ENCODE results near the gene GNB5. TPM values are rescaled to one million over a fixed set of nuclear protein-coding genes. Genes with fewer than 3 reads are reported as not detected.
A peak's percentile ranks its signal among the peaks of the same experiment; 100 is the strongest.

Gene GNB5
- total RNA-seq, 2 donors from 2014 or later, result 20.5 to 24.1 TPM

GRCh38 chr15:52218371-52218770 lies 27.2 kb upstream of the GNB5 start:
- no peaks in the 10 kb centered on the region for H3K36me3 Mint-ChIP-seq
- no peak for ATAC-seq
- no peak for DNase-seq (ENCODE audit: low spot score in 2 of 2)
- H3K9me3 Mint-ChIP-seq, result no peaks in the 10 kb centered on the region
- H3K27ac Mint-ChIP-seq, result no peak overlapping the region

DNA sequence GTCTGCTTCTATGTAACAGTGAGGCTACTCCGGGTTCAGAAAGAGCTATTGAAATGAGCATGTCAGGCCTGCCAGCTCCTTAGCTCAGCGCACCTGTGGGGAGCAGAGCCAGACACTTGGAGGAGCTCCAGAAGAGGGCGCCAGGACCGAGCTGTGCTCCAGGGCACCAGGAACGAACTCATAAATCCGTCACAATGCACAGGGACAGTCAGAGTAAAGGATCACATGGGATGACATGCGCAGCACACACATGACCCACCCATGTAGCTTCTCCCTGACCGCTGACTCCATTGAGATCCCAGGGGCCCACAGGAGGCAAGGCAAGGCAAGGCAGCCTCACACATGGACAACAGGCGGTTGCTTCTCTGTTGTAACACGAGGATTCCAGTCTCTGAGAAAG lies 26.0 kb upstream of the GNB5 start:
- Mint-ChIP-seq H3K9me3 (no peaks in the 10 kb centered on the region), H3K36me3 (no peaks in the 10 kb centered on the region), H3K27ac (peak overlapping the region in 1 of 2 donors; percentile 24)
- peak; percentile 39 to 63 for ATAC-seq
- no peak for DNase-seq (ENCODE audit: low spot score in 2 of 2)

GRCh38 chr15:52214553-52214952 lies 23.4 kb upstream of the GNB5 start:
- H3K36me3 Mint-ChIP-seq, result no peaks in the 10 kb centered on the region
- no peak for DNase-seq (ENCODE audit: low spot score in 2 of 2)
- no peaks in the 10 kb centered on the region for H3K9me3 Mint-ChIP-seq
- ATAC-seq, result no peak
- H3K27ac Mint-ChIP-seq, result no peak overlapping the region

DNA sequence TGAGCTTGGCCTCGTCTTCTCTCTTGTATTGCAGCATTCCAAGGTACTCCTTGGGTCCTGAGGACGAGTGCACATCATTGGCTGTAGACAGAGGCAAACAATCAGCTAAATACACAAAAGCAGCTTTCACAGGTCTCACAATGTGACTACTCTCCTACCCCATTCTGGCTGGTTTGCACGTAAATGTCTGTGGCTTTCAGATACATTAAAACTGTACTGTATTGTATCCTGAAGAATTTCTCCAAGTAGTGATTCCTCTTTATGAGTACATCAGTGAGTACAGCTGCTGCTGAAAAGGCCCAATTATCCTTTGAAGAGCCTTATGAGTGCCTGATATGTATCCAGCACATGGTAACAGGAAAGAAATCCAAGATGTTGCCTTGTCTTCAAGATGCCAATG lies 22.0 kb upstream of the GNB5 start:
- DNase-seq (ENCODE audit: low spot score in 2 of 2) (no peak), ATAC-seq (no peak)
- Mint-ChIP-seq H3K36me3 (no peaks in the 10 kb centered on the region), H3K9me3 (no peaks in the 10 kb centered on the region), H3K27ac (no peak overlapping the region)

GRCh38 chr15:52208306-52208946 lies 17.2 kb upstream of the GNB5 start:
- ATAC-seq (peak; percentile 94 to 97), DNase-seq (ENCODE audit: low spot score in 2 of 2) (peak; percentile 62 to 82)
- no peaks in the 10 kb centered on the region for H3K9me3 Mint-ChIP-seq

DNA sequence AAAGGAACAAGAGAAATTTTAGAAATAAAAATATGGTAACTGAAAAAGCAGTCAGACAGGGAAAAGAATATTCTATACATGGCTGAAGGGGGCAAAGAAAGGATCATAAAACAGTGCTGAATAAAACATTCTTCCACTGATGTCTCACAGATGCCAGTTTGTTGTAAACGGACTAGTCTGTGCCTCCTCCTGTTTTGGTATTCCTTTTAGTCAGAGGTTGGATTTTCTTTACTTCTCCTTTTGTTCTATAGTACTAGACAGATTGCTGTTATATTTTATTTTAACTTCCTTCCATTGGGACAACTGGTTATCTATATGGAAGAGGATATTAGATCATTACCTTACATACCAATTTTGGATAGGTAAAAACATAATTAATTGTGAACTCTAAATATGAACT lies 16.0 kb upstream of the GNB5 start:
- H3K27ac Mint-ChIP-seq, result no peak overlapping the region
- ATAC-seq (no peak), DNase-seq (ENCODE audit: low spot score in 2 of 2) (no peak)
- H3K9me3 Mint-ChIP-seq, result no peaks in the 10 kb centered on the region
- H3K36me3 Mint-ChIP-seq, result no peaks in the 10 kb centered on the region

More at GRCh38 chr15:52208306-52208946, 17.2 kb upstream of the GNB5 start:
- Mint-ChIP-seq H3K27ac (peak overlapping the region; percentile 22 to 25), H3K36me3 (no peaks in the 10 kb centered on the region)

DNA sequence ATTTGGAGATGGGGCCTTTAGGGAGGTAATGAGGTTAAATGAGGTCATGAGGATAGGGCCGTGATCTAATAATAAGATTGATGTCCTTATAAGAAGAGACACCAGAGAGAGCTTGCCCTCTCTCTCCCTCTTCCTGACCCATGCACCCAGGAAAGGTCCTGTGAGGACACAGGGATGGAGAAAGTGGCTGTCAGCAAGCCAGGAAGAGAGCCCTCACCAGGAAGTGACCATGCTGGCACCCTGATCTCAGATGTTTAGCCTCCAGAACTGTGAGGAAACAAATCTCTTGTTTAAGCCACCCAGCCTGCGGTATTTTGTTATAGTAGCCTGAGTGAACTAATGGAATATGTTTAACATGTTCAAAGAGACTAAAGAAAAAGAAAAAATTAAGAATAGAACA lies 15.3 kb upstream of the GNB5 start:
- Mint-ChIP-seq H3K27ac (peak overlapping the region in 1 of 2 donors; percentile 39), H3K36me3 (no peaks in the 10 kb centered on the region), H3K9me3 (no peaks in the 10 kb centered on the region)
- no peak for DNase-seq (ENCODE audit: low spot score in 2 of 2)
- ATAC-seq, result no peak

DNA sequence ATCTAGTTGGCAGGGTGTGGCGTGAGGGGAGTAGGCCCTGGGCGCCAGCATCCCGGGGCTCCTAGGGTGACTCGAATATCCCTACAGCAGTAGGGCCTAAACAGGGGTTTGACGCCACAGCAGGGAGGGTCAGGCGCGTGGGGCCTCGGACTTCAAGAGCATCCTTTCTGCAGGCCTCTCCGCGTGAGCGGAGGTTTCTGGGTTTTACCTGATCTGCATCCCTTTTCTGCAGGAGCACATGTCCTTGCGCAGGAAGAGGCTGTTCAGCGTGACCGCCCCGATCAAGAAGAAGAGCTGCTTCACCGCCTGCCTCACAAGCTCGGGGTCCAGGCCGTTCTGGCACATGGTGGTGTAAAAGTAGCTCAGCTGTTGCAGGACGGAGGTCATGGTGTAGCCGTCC lies 13.5 kb upstream of the GNB5 start:
- ATAC-seq, result no peak
- Mint-ChIP-seq H3K36me3 (no peaks in the 10 kb centered on the region), H3K27ac (no peak overlapping the region), H3K9me3 (no peaks in the 10 kb centered on the region)
- no peak for DNase-seq (ENCODE audit: low spot score in 2 of 2)

- H3K27ac Mint-ChIP-seq, result no peak overlapping the region
- DNase-seq (ENCODE audit: low spot score in 2 of 2) (no peak), ATAC-seq (no peak)
- no peaks in the 10 kb centered on the region for H3K9me3 Mint-ChIP-seq
- no peaks in the 10 kb centered on the region for H3K36me3 Mint-ChIP-seq
Measured at GRCh38 chr15:52200831-52201365, 9.7 kb upstream of the GNB5 start.

- Mint-ChIP-seq H3K27ac (no peak overlapping the region), H3K36me3 (no peaks in the 10 kb centered on the region), H3K9me3 (no peaks in the 10 kb centered on the region)
- DNase-seq (ENCODE audit: low spot score in 2 of 2) (no peak), ATAC-seq (no peak)
Measured at GRCh38 chr15:52199271-52199670, 8.1 kb upstream of the GNB5 start.

DNA sequence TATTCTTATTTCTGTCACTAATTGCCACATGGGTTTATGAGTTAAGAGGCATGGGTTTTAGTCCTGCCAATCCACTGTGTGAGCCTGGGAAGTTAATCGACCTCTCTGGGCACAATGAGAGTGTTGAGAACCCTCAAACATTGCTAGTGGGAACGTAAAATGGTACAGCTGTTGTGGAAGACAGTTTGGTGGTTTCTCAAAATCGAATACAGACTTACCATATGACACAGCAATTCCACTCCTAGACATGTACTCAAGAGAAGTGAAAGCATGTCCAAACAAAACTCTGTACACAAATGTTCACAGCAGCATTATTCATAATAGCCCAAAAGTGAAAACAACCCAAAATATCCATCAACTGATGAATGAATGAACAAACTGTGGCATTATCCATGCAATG lies 5.7 kb upstream of the GNB5 start:
- Mint-ChIP-seq H3K27ac (no peak overlapping the region), H3K9me3 (no peaks in the 10 kb centered on the region), H3K36me3 (no peaks in the 10 kb centered on the region)
- DNase-seq (ENCODE audit: low spot score in 2 of 2), result no peak
- ATAC-seq, result no peak

DNA sequence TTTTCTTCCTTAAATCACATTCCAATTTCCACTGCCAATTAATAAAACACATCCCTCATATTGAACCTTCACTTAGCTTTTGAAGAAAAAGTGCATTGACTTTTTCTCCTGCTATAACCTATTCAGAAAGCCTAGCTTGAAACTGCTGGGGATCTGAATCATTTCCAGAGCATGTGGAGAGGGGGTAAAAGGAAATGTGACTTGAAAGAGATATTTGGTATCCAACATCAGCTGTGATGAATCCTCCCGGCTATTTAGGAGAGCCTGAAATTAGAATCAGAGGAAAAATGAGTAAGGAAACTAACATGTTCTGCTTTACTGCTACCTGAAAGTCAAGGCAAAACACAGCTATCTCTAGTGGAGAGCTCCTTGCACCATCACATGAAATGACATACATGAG lies 2.6 kb upstream of the GNB5 start:
- H3K9me3 Mint-ChIP-seq, result no peaks in the 10 kb centered on the region
- no peak overlapping the region for H3K27ac Mint-ChIP-seq
- no peaks in the 10 kb centered on the region for H3K36me3 Mint-ChIP-seq
- DNase-seq (ENCODE audit: low spot score in 2 of 2) (no peak), ATAC-seq (no peak)

DNA sequence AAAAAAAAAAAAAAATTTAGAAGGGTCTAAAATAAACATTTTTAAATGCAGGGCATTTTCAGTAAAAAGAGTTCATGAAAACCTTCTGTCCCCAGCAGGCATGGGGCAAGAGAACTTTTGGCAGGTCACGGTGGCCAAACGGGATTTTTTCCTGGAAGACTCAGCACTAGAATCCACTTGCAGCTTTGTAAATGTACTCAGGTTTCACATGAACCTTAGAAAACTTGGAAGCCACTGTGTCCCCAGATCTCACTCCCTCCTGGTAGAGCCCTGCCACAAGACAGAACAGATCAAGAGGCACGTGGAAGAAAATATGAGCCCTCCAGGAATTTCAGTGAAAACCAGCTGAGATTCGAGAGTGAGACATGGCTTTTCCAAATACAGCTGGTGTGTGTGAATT lies 2.1 kb upstream of the GNB5 start:
- no peak overlapping the region for H3K27ac Mint-ChIP-seq
- no peaks in the 10 kb centered on the region for H3K36me3 Mint-ChIP-seq
- DNase-seq (ENCODE audit: low spot score in 2 of 2) (no peak), ATAC-seq (no peak)
- no peaks in the 10 kb centered on the region for H3K9me3 Mint-ChIP-seq

GRCh38 chr15:52186651-52187486 lies 4.3 kb downstream of the GNB5 start:
- ATAC-seq, result no peak
- peak overlapping the region in 1 of 2 donors; percentile 23 for H3K27ac Mint-ChIP-seq

GRCh38 chr15:52185151-52185561 lies 6.0 kb downstream of the GNB5 start:
- DNase-seq (ENCODE audit: low spot score in 2 of 2) (no peak), ATAC-seq (no peak)
- no peak overlapping the region for H3K27ac Mint-ChIP-seq
- no peaks in the 10 kb centered on the region for H3K9me3 Mint-ChIP-seq
- H3K36me3 Mint-ChIP-seq, result no peaks in the 10 kb centered on the region

More at GRCh38 chr15:52186651-52187486, 4.3 kb downstream of the GNB5 start:
- Mint-ChIP-seq H3K9me3 (no peaks in the 10 kb centered on the region), H3K36me3 (no peaks in the 10 kb centered on the region)
- no peak for DNase-seq (ENCODE audit: low spot score in 2 of 2)

GRCh38 chr15:52184721-52185120 lies 6.5 kb downstream of the GNB5 start:
- Mint-ChIP-seq H3K36me3 (no peaks in the 10 kb centered on the region), H3K9me3 (no peaks in the 10 kb centered on the region), H3K27ac (no peak overlapping the region)
- DNase-seq (ENCODE audit: low spot score in 2 of 2) (no peak), ATAC-seq (no peak)

- no peak for DNase-seq (ENCODE audit: low spot score in 2 of 2)
- Mint-ChIP-seq H3K36me3 (no peaks in the 10 kb centered on the region), H3K27ac (no peak overlapping the region), H3K9me3 (no peaks in the 10 kb centered on the region)
- no peak for ATAC-seq
Measured at GRCh38 chr15:52183562-52184173, 7.5 kb downstream of the GNB5 start.
